GM19238 (cell line): ENCODE data around the gene CDH13.

Experiments used
- DNase-seq: peaks from one replicate; pipeline ENCODE4 v3.0.0; 2011; ENCODE audit warnings: low spot score; ENCODE audit not compliant: insufficient read length

Gene CDH13

GRCh38 chr16:83273504-83274173 is 646.9 kb downstream of the CDH13 start:
- no peak for DNase-seq

- no peak for DNase-seq
Observed at GRCh38 chr16:83279251-83279650, 652.5 kb downstream of the CDH13 start.

GRCh38 chr16:83285921-83286320 is 659.2 kb downstream of the CDH13 start:
- DNase-seq = no peak

- no peak for DNase-seq
Observed at GRCh38 chr16:83296505-83296904, 669.7 kb downstream of the CDH13 start.

- no peak for DNase-seq
Observed at GRCh38 chr16:83298541-83298940, 671.8 kb downstream of the CDH13 start.

GRCh38 chr16:83300326-83300725 is 673.6 kb downstream of the CDH13 start:
- no peak for DNase-seq

GRCh38 chr16:83301971-83302370 is 675.2 kb downstream of the CDH13 start:
- no peak for DNase-seq

- no peak for DNase-seq
Observed at GRCh38 chr16:83302853-83303252, 676.1 kb downstream of the CDH13 start.

- DNase-seq = no peak
Observed at GRCh38 chr16:83305092-83305491, 678.3 kb downstream of the CDH13 start.

GRCh38 chr16:83306961-83307593 is 680.3 kb downstream of the CDH13 start:
- DNase-seq = no peak

- DNase-seq = no peak
Observed at GRCh38 chr16:83307594-83307992, 680.8 kb downstream of the CDH13 start.

GRCh38 chr16:83308414-83308813 is 681.6 kb downstream of the CDH13 start:
- DNase-seq = no peak

- no peak for DNase-seq
Observed at GRCh38 chr16:83310816-83311215, 684.0 kb downstream of the CDH13 start.

- DNase-seq = no peak
Observed at GRCh38 chr16:83312015-83312717, 685.4 kb downstream of the CDH13 start.

GRCh38 chr16:83312718-83313245 is 686.0 kb downstream of the CDH13 start:
- DNase-seq = no peak

- DNase-seq = no peak
Observed at GRCh38 chr16:83315271-83315670, 688.5 kb downstream of the CDH13 start.

- no peak for DNase-seq
Observed at GRCh38 chr16:83316458-83316857, 689.7 kb downstream of the CDH13 start.

- DNase-seq = no peak
Observed at GRCh38 chr16:83318390-83318789, 691.6 kb downstream of the CDH13 start.

- DNase-seq = no peak
Observed at GRCh38 chr16:83328936-83329335, 702.2 kb downstream of the CDH13 start.

- no peak for DNase-seq
Observed at GRCh38 chr16:83329441-83329840, 702.7 kb downstream of the CDH13 start.

- DNase-seq = no peak
Observed at GRCh38 chr16:83330251-83330650, 703.5 kb downstream of the CDH13 start.

GRCh38 chr16:83335076-83335475 is 708.3 kb downstream of the CDH13 start:
- no peak for DNase-seq
